ENCODE data around the gene SGMS2. TPM values are rescaled to one million over a fixed set of nuclear protein-coding genes. Genes with fewer than 3 reads are reported as not detected.

The SGMS2 gene
- total and polyA plus RNA-seq, 4 donors: 7.3 to 41.7 (median 14.1) TPM

DNA sequence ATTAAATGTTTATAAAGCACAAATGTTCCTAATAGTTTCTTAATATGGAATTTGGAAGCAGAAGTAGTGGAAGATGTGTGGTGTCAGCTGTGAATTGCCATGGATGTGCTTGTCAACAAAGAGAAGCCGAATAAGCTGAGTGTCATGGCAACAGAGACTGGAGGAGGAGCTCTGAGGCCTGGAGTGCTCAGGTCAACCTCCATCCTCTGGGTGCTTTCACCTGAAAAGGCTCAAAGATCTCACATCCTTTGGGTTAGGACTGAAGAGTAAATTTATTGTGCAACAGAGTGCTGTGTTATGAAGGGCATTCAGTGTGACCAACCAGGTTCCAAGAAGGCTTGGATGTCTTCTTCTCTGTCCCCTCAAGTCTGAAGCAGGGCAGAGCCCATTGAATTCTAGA, 18.7 kb downstream of the SGMS2 start:
- H3K4me1 ChIP-seq (ENCODE audit: control insufficient read depth in 4 of 4, insufficient read depth in 4 of 4, low read length in 3 of 4): peaks cover 0 to 4% (median 0%) of the 10 kb centered on the region in 4 donors
- H3K4me3 ChIP-seq (ENCODE audit: low read depth in 1 of 3, low read length in 3 of 3): no peak overlapping the region
- no peaks in the 10 kb centered on the region for H3K27me3 ChIP-seq (ENCODE audit: control insufficient read depth in 4 of 4, insufficient read depth in 4 of 4, low read length in 3 of 4)
- no peak overlapping the region for H3K9ac ChIP-seq (ENCODE audit: low read depth in 1 of 2, low read length in 2 of 2)
- H3K36me3 ChIP-seq (ENCODE audit: control insufficient read depth in 4 of 4, insufficient read depth in 3 of 4, low read depth in 1 of 4, low read length in 3 of 4): no peaks in the 10 kb centered on the region
- WGBS: 21% methylated on average over 1 of the region's 1 CpG
- TF ChIP-seq RXRA (IDR thresholded peaks at IDR 0.05) (peak in 1 of 2 donors; percentile 48), SP1 (IDR thresholded peaks at IDR 0.05) (no peak), FOXA2 (IDR thresholded peaks at IDR 0.05) (no peak), HNF4A (conservative IDR thresholded peaks at IDR 0.05) (peak; percentile 24 to 49)
- DNase-seq (ENCODE audit: low spot score): no peak
- H3K27ac ChIP-seq (ENCODE audit: low read depth in 1 of 2, low read length in 2 of 2): no peak overlapping the region
- H3K9me3 ChIP-seq (ENCODE audit: control insufficient read depth in 4 of 4, low read length in 3 of 4): no peaks in the 10 kb centered on the region

DNA sequence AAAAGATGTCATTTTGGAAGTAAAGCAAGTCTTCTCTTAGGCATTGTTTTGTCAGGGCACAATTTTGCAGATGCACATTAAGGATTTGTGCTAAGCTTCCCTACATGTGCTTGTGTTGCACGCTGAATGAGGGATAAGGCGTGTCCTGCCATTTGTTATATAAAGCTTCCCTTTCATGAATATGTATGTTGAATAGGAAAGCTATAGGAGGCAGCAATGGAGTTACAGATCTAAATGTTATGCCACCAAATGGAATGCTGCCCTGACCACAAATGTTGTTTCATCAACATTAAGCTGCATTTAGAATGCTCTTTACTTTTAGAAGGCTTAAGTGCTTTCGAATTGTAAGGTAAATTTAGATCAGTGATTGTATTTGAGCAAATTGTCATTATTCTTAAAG, 20.9 kb downstream of the SGMS2 start:
- Histone ChIP-seq H3K9ac (ENCODE audit: low read depth in 1 of 2, low read length in 2 of 2) (no peak overlapping the region), H3K4me3 (ENCODE audit: low read depth in 1 of 3, low read length in 3 of 3) (no peak overlapping the region), H3K27me3 (ENCODE audit: control insufficient read depth in 4 of 4, insufficient read depth in 4 of 4, low read length in 3 of 4) (no peaks in the 10 kb centered on the region), H3K4me1 (ENCODE audit: control insufficient read depth in 4 of 4, insufficient read depth in 4 of 4, low read length in 3 of 4) (no peaks in the 10 kb centered on the region), H3K27ac (ENCODE audit: low read depth in 1 of 2, low read length in 2 of 2) (no peak overlapping the region), H3K9me3 (ENCODE audit: control insufficient read depth in 4 of 4, low read length in 3 of 4) (no peaks in the 10 kb centered on the region), H3K36me3 (ENCODE audit: control insufficient read depth in 4 of 4, insufficient read depth in 3 of 4, low read depth in 1 of 4, low read length in 3 of 4) (no peaks in the 10 kb centered on the region)
- no peak for DNase-seq (ENCODE audit: low spot score)
- TF ChIP-seq HNF4G (IDR thresholded peaks at IDR 0.05): no peak
- no peak for TF ChIP-seq EGR1 (IDR thresholded peaks at IDR 0.05; ENCODE audit: low read depth in 2 of 2)
- TF ChIP-seq, protein P1, sequence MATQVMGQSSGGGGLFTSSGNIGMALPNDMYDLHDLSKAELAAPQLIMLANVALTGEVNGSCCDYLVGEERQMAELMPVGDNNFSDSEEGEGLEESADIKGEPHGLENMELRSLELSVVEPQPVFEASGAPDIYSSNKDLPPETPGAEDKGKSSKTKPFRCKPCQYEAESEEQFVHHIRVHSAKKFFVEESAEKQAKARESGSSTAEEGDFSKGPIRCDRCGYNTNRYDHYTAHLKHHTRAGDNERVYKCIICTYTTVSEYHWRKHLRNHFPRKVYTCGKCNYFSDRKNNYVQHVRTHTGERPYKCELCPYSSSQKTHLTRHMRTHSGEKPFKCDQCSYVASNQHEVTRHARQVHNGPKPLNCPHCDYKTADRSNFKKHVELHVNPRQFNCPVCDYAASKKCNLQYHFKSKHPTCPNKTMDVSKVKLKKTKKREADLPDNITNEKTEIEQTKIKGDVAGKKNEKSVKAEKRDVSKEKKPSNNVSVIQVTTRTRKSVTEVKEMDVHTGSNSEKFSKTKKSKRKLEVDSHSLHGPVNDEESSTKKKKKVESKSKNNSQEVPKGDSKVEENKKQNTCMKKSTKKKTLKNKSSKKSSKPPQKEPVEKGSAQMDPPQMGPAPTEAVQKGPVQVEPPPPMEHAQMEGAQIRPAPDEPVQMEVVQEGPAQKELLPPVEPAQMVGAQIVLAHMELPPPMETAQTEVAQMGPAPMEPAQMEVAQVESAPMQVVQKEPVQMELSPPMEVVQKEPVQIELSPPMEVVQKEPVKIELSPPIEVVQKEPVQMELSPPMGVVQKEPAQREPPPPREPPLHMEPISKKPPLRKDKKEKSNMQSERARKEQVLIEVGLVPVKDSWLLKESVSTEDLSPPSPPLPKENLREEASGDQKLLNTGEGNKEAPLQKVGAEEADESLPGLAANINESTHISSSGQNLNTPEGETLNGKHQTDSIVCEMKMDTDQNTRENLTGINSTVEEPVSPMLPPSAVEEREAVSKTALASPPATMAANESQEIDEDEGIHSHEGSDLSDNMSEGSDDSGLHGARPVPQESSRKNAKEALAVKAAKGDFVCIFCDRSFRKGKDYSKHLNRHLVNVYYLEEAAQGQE (IDR thresholded peaks at IDR 0.05): no peak
- TF ChIP-seq GABPA (IDR thresholded peaks at IDR 0.05 in 1 of 2, conservative IDR thresholded peaks at IDR 0.05 in 1 of 2): no peak
- no peak for TF ChIP-seq RXRA (IDR thresholded peaks at IDR 0.05)
- no peak for TF ChIP-seq NR2F2 (IDR thresholded peaks at IDR 0.05)
- TF ChIP-seq, protein P2, sequence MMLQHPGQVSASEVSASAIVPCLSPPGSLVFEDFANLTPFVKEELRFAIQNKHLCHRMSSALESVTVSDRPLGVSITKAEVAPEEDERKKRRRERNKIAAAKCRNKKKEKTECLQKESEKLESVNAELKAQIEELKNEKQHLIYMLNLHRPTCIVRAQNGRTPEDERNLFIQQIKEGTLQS (IDR thresholded peaks at IDR 0.05): no peak
- no peak for TF ChIP-seq YY1 (IDR thresholded peaks at IDR 0.05)
- TF ChIP-seq, protein P3, sequence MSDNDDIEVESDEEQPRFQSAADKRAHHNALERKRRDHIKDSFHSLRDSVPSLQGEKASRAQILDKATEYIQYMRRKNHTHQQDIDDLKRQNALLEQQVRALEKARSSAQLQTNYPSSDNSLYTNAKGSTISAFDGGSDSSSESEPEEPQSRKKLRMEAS (IDR thresholded peaks at IDR 0.05): no peak
- TF ChIP-seq FOXA1 (IDR thresholded peaks at IDR 0.05): no peak
- TF ChIP-seq RAD21 (IDR thresholded peaks at IDR 0.05): no peak
- TF ChIP-seq, protein P4, sequence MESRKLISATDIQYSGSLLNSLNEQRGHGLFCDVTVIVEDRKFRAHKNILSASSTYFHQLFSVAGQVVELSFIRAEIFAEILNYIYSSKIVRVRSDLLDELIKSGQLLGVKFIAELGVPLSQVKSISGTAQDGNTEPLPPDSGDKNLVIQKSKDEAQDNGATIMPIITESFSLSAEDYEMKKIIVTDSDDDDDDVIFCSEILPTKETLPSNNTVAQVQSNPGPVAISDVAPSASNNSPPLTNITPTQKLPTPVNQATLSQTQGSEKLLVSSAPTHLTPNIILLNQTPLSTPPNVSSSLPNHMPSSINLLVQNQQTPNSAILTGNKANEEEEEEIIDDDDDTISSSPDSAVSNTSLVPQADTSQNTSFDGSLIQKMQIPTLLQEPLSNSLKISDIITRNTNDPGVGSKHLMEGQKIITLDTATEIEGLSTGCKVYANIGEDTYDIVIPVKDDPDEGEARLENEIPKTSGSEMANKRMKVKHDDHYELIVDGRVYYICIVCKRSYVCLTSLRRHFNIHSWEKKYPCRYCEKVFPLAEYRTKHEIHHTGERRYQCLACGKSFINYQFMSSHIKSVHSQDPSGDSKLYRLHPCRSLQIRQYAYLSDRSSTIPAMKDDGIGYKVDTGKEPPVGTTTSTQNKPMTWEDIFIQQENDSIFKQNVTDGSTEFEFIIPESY (IDR thresholded peaks at IDR 0.05): no peak
- no peak for TF ChIP-seq FOXA2 (IDR thresholded peaks at IDR 0.05)
- 95% methylated on average over 3 of the region's 3 CpGs for WGBS
